GM21381 (cell line): ENCODE results near the gene WDR37.

Source experiments
- ATAC-seq: cut with Tn5 transposase; IDR thresholded peaks from one replicate; pipeline ENCODE4 v1.9.1; 2021; ENCODE audit warnings: mild to moderate bottlenecking, moderate library complexity; ENCODE audit not compliant: unreplicated experiment

The WDR37 gene

DNA sequence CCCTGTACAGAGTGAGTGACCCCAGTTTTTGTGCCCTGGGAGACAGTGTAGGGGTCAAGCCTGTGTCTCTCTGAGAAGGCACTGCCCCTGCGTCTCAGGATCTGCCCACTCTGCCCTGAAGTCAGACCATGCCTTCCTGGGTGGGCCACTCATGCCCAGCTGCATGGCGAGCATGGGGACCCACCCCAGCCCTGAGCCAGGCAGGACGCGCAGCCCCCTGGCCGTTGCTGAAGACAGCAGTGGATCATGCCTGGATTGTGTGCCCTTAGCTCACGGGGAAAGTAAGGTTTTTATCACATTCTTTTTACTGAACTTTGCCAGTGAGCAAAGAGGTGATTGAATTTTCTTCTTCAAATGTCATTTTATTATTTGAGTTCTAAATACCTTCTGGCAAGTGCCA is 66.2 kb downstream of the WDR37 start:
- ATAC-seq = no peak

DNA sequence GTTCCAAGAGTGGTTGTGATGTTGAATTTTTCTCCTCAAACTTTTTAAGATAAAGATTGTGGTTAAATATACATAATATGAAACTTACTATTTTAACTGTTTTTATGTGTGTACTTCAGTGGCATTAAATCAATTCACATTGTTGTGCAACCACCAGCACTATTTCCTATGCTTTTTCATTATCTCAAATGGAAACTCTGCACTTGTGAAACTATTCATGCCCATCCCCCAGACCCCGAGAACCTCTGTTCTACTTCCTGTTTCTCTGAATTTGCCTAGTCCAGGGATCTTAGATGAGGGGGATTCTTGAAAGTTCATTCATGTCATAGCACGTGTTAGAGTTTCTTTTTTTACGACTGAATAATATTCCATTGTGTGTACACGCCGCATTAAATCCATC is 67.0 kb downstream of the WDR37 start:
- no peak for ATAC-seq

DNA sequence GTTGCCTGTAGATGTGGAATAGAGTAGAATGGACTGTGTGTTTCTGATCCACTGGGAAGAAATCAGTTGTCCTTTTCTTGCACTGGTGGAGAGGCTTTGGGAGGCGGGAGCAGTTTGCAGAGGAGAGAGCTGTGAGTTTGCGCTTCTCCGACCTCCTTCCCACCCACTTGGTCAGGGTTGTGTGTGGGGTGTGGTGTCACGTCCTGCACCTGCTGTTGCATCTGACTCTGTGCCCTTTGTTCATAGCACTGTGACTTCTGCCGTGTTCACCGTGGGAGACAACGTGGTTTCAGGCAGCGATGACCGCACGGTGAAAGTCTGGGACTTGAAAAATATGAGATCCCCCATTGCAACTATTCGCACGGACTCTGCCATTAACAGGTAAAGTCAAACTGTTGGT is 67.8 kb downstream of the WDR37 start:
- ATAC-seq = no peak

DNA sequence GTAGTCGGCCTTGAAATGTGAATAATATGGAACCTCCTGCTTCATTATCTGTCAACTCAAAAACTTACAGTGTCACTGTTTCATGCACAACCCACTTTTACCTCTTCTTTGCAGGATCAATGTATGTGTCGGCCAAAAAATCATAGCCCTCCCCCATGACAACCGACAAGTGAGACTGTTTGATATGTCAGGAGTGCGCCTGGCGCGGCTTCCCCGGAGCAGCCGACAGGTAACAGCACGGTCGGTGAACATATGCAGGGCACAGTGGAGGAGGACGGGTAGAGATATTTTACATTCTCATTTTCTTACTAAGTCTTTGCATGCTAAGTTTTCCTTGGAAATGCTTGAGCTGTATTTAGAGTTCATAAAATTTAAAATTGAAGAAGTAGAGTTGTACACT is 68.6 kb downstream of the WDR37 start:
- no peak for ATAC-seq

DNA sequence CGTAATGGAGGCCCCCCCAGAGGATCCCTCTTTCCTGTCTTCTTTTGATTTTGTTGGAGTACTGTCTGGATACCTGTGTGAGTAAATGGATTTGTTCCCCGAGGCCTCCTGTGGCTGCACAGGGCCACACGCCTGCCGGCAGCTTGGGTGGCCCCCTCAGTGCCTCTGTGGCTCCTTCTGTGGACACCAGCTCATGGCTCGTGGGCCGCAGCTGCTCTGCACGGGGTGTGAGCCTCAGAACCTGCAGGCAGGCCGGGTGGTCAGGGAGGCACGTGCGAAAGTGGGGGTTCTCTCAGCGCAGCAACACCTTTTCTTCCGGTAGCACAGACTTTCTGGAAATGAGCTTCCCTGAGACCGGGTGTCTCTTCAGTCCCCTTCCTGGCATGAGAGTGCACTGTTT is 70.3 kb downstream of the WDR37 start:
- ATAC-seq = no peak

DNA sequence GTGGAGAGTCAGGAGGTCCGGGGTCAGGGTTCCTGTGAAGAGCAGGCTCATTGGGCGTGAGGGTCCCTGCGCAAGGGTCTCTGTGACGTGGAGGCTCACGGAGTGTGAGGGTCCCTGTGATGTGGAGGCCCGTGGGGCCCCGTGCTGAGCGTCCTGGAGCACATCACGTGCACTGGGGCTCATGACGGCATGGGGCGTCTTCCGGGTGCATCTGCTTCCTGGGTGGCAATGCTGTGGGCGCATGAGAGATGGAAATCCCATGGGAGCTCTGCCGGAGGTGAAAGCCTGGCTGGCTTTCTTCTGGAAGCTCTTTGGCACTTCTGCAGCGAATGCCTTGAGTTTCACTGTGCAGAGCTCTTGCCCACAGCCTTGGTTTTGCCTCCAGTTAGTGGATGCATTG is 71.4 kb downstream of the WDR37 start:
- ATAC-seq = no peak

DNA sequence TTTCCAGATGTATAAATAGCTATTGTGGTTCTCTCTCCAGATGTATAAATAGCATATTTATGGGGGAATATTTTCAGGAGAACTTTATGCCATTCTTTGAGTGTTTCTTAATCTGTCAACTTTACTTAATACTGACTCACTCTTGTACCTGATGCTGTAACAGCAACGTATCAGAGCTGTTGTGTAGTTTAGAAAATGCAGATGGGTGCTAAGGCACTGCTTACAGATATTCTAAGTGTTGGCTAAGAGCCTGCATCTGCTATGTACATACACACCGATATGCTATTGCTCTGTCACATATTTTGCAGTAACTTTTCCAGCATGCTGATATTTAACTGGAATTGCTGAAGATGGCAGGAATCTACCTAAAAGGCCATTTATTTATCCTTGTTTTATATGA is 71.9 kb downstream of the WDR37 start:
- no peak for ATAC-seq

DNA sequence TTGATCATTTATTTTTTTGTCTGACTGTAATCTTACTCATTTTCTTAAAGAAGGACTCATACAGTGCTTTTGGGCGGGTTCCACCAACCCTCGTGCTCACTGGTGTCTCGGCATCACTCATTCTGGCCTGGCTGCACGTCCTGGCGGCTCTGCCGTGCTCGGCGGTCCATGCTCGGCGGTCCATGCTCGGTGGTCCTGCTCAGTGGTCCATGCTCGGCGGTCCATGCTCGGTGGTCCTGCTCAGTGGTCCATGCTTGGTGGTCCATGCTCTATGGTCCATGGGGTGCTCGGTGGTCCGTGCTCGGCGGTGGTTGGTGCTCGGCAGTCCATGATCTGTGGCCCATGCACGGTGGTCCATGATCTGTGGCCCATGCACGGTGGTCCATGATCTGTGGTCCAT is 72.5 kb downstream of the WDR37 start:
- no peak for ATAC-seq

DNA sequence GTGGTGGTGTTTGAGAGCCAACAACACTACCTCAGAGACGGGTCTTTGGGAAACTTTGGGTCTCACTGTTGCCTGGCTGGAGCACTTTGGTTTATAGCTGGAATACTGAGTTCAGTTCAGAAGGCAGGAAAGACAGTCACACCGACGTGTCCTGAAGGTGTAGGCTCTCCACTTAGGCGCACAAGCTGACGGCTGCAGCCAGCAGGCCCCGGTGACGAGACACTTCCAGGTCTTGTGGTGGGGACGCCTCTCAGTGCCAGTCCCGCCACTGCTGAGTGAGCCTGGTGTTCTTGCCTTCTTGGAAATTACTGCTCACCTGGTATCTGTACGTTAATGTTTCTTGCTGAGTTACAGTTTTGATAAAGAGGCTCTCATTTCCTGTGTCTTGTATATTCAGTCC is 74.0 kb downstream of the WDR37 start:
- no peak for ATAC-seq

DNA sequence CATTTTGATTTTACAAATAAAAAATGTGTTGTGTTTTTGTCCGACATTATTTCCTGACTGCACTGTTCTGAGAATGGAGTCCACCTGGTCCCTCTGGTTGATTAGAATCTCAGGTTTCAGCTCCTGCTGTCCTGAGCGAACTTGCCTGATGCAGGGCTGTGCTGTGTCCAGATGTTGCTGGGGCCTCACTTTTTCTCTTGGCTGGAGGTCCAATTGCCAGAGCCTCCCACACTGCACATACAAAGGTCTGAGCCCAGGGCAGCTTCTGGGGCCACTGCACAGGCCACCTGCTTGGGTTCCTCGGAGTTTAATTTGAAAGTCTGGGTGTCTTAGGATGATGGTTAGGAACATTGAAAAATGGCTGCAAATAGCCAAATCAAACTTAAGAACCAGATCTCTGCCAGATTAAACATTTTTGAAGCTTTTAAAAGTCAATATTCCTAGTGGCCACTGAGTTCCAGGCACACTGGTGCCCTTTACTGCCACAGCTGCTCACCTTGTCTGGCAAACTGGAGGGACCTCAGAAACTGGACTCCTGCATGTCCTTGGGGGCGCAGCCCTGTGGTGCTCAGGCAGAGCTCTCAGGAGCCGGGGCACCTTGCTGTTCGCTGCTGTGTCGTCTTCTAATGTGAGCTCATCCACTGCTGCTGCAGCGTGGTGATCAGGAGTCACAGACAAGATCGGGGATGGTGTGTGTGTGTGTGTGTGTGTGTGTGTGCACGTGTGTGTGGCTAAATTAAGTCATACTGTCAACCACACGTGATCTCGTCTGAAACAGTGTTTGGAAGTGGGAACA is 75.0 kb downstream of the WDR37 start:
- no peak for ATAC-seq

DNA sequence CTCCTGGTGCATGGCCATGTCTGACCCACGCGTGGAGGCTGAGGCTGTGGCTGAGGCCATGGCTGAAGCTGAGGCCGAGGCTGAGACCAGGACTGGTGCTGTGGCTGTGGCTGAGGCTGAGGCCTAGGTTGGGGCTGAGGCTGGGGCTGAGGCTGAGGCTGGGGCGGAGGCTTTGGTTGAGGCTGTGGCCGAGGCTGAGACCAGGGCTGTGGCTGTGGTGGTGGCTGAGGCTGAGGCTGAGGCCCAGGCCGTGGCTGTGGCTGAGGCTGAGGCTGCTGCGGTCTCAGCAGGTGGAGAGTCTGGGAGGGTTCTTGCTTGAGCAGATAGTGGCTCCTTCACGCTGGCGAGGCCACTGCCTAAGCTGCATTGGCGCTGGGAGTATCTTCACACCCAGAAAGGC is 76.4 kb downstream of the WDR37 start:
- no peak for ATAC-seq

DNA sequence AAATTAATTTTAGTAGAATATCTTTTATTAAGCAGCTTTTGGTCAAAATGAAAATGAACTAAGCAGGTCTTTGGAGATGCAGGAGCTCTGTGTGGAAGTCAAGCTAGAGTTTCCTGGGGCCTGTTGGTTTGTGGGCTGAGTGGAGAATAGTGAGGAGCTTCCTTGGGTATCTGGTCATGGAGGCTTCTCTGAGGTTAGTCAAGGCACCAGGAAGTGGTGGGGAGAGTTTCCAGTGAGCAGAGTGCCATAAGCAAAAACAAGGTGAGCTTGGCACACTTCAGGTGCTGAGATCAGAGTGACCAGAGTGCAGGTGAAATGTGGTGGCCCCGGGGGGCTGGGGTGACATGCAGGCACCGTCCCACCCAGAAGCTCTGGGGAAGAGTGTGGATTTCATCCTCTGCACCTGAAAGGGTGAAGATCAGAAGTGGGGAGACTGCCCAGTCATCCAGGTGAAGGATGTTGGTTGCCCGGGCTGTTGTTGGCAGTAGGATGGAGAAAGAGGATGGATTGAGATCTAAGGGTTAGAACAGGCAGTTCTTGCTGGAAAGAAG is 77.4 kb downstream of the WDR37 start:
- no peak for ATAC-seq

DNA sequence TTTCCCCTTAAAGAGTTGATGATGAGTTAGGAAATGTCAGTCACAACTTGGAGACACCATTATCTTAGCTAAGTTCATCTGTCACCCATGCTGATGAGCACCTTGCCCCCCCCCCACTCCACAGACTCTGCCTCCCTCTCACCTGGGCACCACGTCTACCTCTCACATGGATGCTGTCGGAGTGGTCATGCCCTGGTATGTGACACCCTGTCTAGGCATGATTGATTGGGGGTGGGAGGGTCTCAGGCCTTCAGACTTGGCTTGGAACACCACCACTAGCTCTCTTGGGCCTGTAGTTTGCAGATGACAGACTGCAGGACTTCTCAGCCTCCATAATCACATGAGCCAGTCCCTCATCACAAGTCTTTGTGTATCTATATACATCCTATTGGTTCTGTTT is 78.0 kb downstream of the WDR37 start:
- no peak for ATAC-seq

DNA sequence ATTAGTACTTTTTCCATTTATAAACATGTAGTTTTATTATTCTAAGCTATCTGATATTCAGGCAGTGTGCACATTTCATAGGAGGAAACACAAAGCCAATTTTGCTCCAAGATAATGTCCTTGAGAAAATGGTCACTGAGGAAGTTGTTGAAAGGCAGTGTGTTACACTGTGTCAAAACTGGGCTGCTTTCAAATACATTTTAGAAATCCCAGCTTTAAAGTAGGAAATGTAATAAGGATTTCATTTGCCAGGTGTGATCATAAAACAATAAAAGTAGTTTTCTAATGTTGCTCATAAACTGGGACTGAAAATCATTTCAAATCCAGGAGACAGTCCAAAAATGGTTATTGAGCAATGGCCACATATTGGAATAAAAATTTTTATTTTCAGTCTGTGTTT is 80.1 kb downstream of the WDR37 start:
- ATAC-seq = no peak

DNA sequence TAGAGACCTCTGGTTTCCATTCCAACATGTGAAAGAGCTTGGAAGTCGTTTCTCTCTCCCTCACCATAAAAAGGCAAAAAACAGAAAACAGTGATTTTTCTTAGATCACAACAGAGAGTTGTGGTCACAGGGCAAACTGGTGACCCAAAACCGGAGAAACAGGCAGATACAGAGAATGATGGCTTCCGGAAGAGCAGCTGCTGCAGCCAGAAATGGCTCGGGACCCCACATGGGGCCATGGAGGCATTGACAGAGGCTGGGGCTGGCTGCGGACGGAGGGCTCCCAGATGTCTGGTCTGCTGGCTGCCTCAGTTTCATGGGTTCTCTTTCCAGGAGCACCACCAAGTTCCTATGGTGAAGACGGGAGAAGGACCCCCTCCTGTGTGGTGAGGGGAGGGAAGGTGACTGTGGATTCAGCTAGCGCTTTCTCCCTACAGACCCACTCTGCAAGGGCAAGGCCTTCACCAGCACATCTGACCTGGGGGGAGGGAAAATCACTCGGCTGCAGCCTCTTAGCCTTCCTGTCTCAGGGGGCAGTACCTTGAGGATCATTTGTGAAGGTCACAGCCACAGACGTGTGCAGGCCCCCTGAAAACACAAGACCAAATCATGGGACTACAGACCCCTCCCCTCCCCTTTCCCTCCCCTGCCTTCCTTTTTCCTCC is 81.4 kb downstream of the WDR37 start:
- no peak for ATAC-seq

DNA sequence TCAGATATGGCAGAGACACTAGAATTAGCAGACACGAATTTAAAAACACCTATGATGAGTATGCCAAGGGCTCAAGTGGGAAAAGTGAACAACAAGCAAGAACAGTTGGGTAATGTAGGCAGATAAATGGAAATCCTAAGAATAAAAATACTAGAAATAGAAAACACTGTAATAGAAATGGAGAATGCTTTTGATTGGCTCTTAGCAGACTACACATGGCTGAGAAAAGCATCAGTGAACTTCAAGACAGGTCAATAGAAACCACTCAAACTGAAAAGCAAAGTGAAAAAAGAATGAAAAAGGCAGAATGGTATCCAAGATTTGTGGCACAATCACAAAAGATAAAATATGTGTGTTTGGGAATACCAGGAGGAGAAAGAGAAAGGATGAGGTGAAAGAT is 82.3 kb downstream of the WDR37 start:
- ATAC-seq = no peak

DNA sequence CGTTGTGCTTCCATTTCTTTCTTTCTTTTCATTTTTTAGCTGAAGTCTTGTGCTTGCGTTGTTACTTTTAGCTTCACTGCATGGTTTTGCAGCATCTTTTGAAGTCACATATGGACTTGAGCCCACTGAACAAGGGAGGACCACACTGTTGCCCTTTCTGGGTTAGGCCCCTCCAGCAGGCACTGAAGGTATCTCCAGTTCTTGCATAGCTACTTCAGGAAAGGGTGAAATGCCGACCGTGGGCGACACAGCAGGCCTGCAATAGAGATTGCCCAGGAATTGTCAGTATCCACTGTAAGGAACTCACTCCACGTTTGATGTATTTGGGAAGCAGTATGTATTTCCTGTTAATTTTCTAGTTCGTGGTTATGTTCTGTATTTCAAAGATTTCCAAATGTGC is 85.1 kb downstream of the WDR37 start:
- ATAC-seq = no peak

DNA sequence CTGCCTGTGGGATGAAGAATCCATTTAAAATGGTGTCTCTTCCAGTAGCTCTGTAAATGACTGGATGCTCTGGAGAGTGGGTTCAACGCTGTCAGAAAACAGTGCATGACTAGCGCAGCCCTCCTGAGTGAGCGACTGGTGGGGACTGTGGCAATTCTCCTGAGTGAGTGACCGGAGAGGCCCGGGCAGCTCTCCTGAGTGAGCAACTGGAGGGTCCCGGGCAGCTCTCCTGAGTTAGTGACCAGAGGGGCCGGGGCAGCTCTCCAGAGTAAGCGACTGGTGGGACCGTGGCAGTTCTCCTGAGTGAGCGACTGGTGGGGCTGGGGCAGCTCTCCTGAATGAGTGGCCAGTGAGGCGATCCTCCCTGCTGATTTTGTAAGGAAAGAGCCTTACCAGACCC is 85.5 kb downstream of the WDR37 start:
- no peak for ATAC-seq

DNA sequence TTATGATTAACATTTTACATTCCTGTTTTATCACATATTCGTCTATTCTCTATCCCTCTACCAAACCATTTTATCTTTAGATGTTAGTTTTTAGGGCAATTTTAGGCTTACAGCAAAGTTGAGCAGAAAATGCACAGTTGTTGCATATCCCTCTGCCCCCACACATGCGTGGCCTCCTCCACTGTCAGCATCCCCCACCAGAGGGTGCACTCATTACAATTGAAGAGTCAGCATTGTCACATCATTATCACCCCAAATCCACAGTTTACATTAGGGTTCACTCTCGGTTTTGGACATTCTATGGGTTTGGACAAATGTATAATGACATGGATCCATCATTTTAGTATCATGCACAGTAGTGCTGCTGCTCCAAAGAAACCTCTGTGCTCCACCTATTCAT is 86.4 kb downstream of the WDR37 start:
- ATAC-seq = no peak

DNA sequence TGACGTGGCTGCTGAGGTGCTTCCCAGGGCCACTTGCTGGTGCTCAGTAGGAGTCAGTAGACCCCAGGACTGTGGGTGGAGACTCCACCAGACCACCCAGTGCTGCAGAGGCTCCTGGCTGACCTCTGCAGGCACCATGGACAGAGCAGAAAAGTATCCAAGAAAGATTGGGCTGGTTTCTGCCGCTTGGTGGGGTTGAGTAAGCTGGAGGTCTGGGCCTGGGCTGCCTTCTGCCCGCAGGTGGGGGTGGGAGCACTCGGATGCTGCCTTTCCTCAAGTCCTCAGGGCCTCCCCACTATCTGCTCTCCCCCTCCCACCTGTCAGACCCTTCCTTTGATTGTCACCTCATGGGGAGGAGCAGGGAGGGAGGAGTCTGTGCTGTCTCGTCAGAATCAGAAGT is 91.6 kb downstream of the WDR37 start:
- ATAC-seq = no peak

DNA sequence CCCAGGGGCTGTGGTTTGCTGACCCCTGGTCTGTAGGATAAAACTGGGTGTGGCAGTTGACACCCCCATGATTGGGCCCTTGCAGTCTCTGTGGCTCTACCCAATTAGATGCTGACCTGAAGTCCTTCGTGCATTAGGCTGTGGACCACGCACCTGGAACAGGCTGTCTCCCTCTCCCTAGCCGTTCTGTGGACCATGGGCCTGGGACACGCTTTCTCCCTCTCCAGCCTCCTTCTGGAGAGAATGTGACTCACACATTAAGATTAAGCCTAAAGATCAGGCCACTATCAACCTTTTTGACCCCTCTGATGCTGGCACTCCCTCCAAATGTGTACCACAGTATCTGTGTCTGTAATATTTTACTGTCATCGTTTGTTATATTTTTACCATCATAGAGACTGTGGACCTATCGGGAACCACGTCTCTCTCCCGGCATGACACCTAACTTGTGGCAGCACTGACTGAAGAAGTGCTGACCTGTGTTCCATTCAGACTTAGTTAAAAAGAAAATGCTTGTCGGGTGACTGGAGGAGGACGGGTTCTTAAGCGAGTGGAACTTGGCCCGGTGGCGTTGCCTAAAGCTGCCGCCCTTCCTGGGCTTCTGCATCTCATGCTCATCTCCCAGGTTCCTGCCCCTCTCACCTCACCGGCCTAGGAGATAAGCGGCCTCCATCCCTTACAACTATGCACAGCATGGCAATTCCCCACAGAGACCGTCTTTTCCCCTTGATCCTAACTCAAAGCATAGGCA is 92.8 kb downstream of the WDR37 start:
- ATAC-seq = no peak
